Measurements from ENCODE around the gene XRCC5. TPM values are rescaled to one million over a fixed set of nuclear protein-coding genes. Genes with fewer than 3 reads are reported as not detected.

Gene XRCC5
- total RNA-seq, 1 experiment from 2014 or later: 322 TPM

GRCh38 chr2:216110620-216111019 is 1.5 kb downstream of the XRCC5 start:
- peak overlapping the region; percentile 64 to 89 for H3K4me3 ChIP-seq (ENCODE audit: low read depth in 2 of 2, low read length in 2 of 2)
- H3K27me3 ChIP-seq (ENCODE audit: control insufficient read depth, insufficient read depth, low read length): no peaks in the 10 kb centered on the region
- H3K4me1 ChIP-seq (ENCODE audit: control insufficient read depth, insufficient read depth, low read length): peaks cover 50% of the 10 kb centered on the region
- peaks cover 46% of the 10 kb centered on the region for H3K36me3 ChIP-seq (ENCODE audit: control insufficient read depth, insufficient read depth, low read length)
- H3K9me3 ChIP-seq (ENCODE audit: control insufficient read depth, insufficient read depth, low read depth, low read length): no peaks in the 10 kb centered on the region
- ChIA-PET POLR2A (no interaction called here), CTCF (interaction anchor here (0.7 kb wide), 1 partner anchor 46 kb away, joined by 3 read pairs; no protein-coding TSS in a partner anchor)
- in situ Hi-C loops (cut with HindIII; ENCODE audit: low pct_unique_long_range_greater_than_20kb, low sequenced_read_pairs): no loop called here
- DNase-seq (ENCODE audit: low read depth, low spot score): no peak
- ATAC-seq: no peak
- no TSS peak for BruUV-seq (replicated peaks)
- H3K27ac ChIP-seq (ENCODE audit: low read length): peak overlapping the region; percentile 94
- intact Hi-C loops (cut with micrococcal nuclease; ENCODE audit: unreplicated experiment): no loop called here
- no peak for TF ChIP-seq TCF7L2 (IDR thresholded peaks at IDR 0.05; ENCODE audit: low read depth, low read length)
- TF ChIP-seq CTCF (IDR thresholded peaks at IDR 0.05): no peak
- TF ChIP-seq POLR2AphosphoS5 (IDR thresholded peaks at IDR 0.05; ENCODE audit: low read depth, low read length): no peak
- TF ChIP-seq, protein P1, sequence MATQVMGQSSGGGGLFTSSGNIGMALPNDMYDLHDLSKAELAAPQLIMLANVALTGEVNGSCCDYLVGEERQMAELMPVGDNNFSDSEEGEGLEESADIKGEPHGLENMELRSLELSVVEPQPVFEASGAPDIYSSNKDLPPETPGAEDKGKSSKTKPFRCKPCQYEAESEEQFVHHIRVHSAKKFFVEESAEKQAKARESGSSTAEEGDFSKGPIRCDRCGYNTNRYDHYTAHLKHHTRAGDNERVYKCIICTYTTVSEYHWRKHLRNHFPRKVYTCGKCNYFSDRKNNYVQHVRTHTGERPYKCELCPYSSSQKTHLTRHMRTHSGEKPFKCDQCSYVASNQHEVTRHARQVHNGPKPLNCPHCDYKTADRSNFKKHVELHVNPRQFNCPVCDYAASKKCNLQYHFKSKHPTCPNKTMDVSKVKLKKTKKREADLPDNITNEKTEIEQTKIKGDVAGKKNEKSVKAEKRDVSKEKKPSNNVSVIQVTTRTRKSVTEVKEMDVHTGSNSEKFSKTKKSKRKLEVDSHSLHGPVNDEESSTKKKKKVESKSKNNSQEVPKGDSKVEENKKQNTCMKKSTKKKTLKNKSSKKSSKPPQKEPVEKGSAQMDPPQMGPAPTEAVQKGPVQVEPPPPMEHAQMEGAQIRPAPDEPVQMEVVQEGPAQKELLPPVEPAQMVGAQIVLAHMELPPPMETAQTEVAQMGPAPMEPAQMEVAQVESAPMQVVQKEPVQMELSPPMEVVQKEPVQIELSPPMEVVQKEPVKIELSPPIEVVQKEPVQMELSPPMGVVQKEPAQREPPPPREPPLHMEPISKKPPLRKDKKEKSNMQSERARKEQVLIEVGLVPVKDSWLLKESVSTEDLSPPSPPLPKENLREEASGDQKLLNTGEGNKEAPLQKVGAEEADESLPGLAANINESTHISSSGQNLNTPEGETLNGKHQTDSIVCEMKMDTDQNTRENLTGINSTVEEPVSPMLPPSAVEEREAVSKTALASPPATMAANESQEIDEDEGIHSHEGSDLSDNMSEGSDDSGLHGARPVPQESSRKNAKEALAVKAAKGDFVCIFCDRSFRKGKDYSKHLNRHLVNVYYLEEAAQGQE (IDR thresholded peaks at IDR 0.05; ENCODE audit: insufficient read depth in 1 of 2, low read depth in 2 of 2, low read length in 1 of 2): no peak
- TF ChIP-seq SIN3A (IDR thresholded peaks at IDR 0.05; ENCODE audit: borderline replicate concordance, insufficient read depth, low read depth, low read length): no peak

- CTCF ChIA-PET: no interaction called here
- no peaks in the 10 kb centered on the region for H3K9me3 ChIP-seq (ENCODE audit: control insufficient read depth, insufficient read depth, low read depth, low read length)
- TF ChIP-seq SIN3A (IDR thresholded peaks at IDR 0.05; ENCODE audit: borderline replicate concordance, insufficient read depth, low read depth, low read length) (no peak), POLR2AphosphoS5 (IDR thresholded peaks at IDR 0.05; ENCODE audit: low read depth, low read length) (no peak), TCF7L2 (IDR thresholded peaks at IDR 0.05; ENCODE audit: low read depth, low read length) (no peak), CTCF (IDR thresholded peaks at IDR 0.05) (no peak)
- TF ChIP-seq, protein P1 (IDR thresholded peaks at IDR 0.05; ENCODE audit: insufficient read depth in 1 of 2, low read depth in 2 of 2, low read length in 1 of 2): no peak
- no peak overlapping the region for H3K4me3 ChIP-seq (ENCODE audit: low read depth in 2 of 2, low read length in 2 of 2)
- H3K4me1 ChIP-seq (ENCODE audit: control insufficient read depth, insufficient read depth, low read length): peaks cover 51% of the 10 kb centered on the region
- POLR2A ChIA-PET: no interaction called here
- peak overlapping the region; percentile 94; the same call in 1 of the 2 replicates for H3K27ac ChIP-seq (ENCODE audit: low read length)
- H3K27me3 ChIP-seq (ENCODE audit: control insufficient read depth, insufficient read depth, low read length): no peaks in the 10 kb centered on the region
- BruUV-seq (replicated peaks): no TSS peak
- in situ Hi-C loops (cut with HindIII; ENCODE audit: low pct_unique_long_range_greater_than_20kb, low sequenced_read_pairs) (no loop called here), intact Hi-C loops (cut with micrococcal nuclease; ENCODE audit: unreplicated experiment) (no loop called here)
- ATAC-seq (no peak), DNase-seq (ENCODE audit: low read depth, low spot score) (no peak)
- H3K36me3 ChIP-seq (ENCODE audit: control insufficient read depth, insufficient read depth, low read length): peaks cover 51% of the 10 kb centered on the region
Observed at GRCh38 chr2:216111122-216111521, 2.0 kb downstream of the XRCC5 start.
